Thoracic aorta (tissue), 2 donors: ENCODE results near the gene BAZ1B. TPM values are rescaled to one million over a fixed set of nuclear protein-coding genes. Genes with fewer than 3 reads are reported as not detected.
"Not testable (repeated sequence)": the region's sequence is repeated elsewhere in the genome, so short reads cannot be mapped to it uniquely, and the experiment has no call there.

Experiments
- ATAC-seq: fragments of 150-250 bp; one replicate; pipeline ENCODE4 v1.8.0; 2017; ENCODE audit warnings: low read depth; ENCODE audit not compliant: insufficient number of reproducible peaks, low FRiP score
- DNase-seq: peaks from one replicate; pipeline ENCODE4 v3.0.0-alpha.2; 2020; ENCODE audit warnings: low spot score
- H3K27ac ChIP-seq, 2 donors: fragments of 200-600 bp; sonication (generic); 1 replicate in 1 of 2; 2 replicates in 1 of 2; pipeline ENCODE4 v1.5.1; 2016; ENCODE audit warnings: mild to moderate bottlenecking in 2 of 2, moderate library complexity in 2 of 2
- H3K27me3 ChIP-seq: fragments of 200-600 bp; sonication (generic); replicated peaks from 2 replicates; pipeline ENCODE4 v1.6.0; 2016; ENCODE audit warnings: mild to moderate bottlenecking; ENCODE audit not compliant: insufficient read depth
- H3K36me3 ChIP-seq: fragments of 200-600 bp; sonication (generic); one replicate; pipeline ENCODE4 v1.5.1; 2016
- H3K4me1 ChIP-seq, 2 donors: fragments of 200-600 bp; sonication (generic); 1 replicate in 1 of 2; 2 replicates in 1 of 2; pipeline versions ENCODE4 v1.5.1 to v1.6.0; 2016; ENCODE audit warnings: low read depth in 2 of 2, mild to moderate bottlenecking in 1 of 2; ENCODE audit not compliant: control insufficient read depth in 1 of 2
- H3K4me3 ChIP-seq: fragments of 200-600 bp; sonication (generic); 2 replicates; pipeline ENCODE4 v1.5.1; 2016; ENCODE audit warnings: mild to moderate bottlenecking
- H3K9me3 ChIP-seq: fragments of 200-600 bp; sonication (generic); 2 replicates; pipeline ENCODE4 v1.5.1; 2016
- CTCF ChIP-seq: fragments of 200-600 bp; sonication (generic); IDR thresholded peaks from one replicate; pipeline ENCODE4 v1.5.1; 2019; ENCODE audit warnings: antibody characterized with exemption
- total RNA-seq, 2 donors: library from RNA; depleted of rRNA; stranded (reverse); fragments of >200 nt; gene quantifications; one replicate each; pipeline versions ENCODE4 v1.1.0 to v1.2.3, GENCODE V29; 2016

The BAZ1B gene
- total RNA-seq, 2 donors from 2014 or later, result 43.9 to 65.3 TPM

- no peak overlapping the region for H3K4me3 ChIP-seq
- ATAC-seq (no peak), DNase-seq (no peak)
- no peaks in the 10 kb centered on the region for H3K27me3 ChIP-seq
- no peaks in the 10 kb centered on the region for H3K4me1 ChIP-seq
- H3K9me3 ChIP-seq, result no peaks in the 10 kb centered on the region
- H3K27ac ChIP-seq, result no peak overlapping the region
- peaks cover 54% of the 10 kb centered on the region for H3K36me3 ChIP-seq
- no peak for TF ChIP-seq CTCF
Measured at GRCh38 chr7:73536479-73536878, 14.4 kb upstream of the BAZ1B start.

- H3K27me3 ChIP-seq, H3K4me3 ChIP-seq, ATAC-seq, H3K27ac ChIP-seq, DNase-seq, H3K4me1 ChIP-seq, H3K9me3 ChIP-seq: not testable (repeated sequence)
- peaks cover 52% of the 10 kb centered on the region for H3K36me3 ChIP-seq
Measured at GRCh38 chr7:73535918-73536317, 13.8 kb upstream of the BAZ1B start.

- DNase-seq (no peak), ATAC-seq (no peak)
- Histone ChIP-seq H3K4me1 (no peaks in the 10 kb centered on the region), H3K27ac (no peak overlapping the region), H3K36me3 (peaks cover 31% of the 10 kb centered on the region), H3K9me3 (no peaks in the 10 kb centered on the region), H3K27me3 (no peaks in the 10 kb centered on the region), H3K4me3 (no peak overlapping the region)
- TF ChIP-seq CTCF, result no peak
Measured at GRCh38 chr7:73533742-73534141, 11.6 kb upstream of the BAZ1B start.

- no peaks in the 10 kb centered on the region for H3K27me3 ChIP-seq
- DNase-seq (no peak), ATAC-seq (no peak)
- no peaks in the 10 kb centered on the region for H3K9me3 ChIP-seq
- H3K4me3 ChIP-seq, result no peak overlapping the region
- H3K4me1 ChIP-seq, result no peaks in the 10 kb centered on the region
- no peak for TF ChIP-seq CTCF
- no peak overlapping the region for H3K27ac ChIP-seq
- H3K36me3 ChIP-seq, result peaks cover 18% of the 10 kb centered on the region
Measured at GRCh38 chr7:73532224-73532623, 10.1 kb upstream of the BAZ1B start.

GRCh38 chr7:73530800-73531199 is 8.7 kb upstream of the BAZ1B start:
- no peak for DNase-seq
- no peak overlapping the region for H3K27ac ChIP-seq
- no peaks in the 10 kb centered on the region for H3K9me3 ChIP-seq
- H3K27me3 ChIP-seq, result no peaks in the 10 kb centered on the region
- TF ChIP-seq CTCF, result no peak
- no peaks in the 10 kb centered on the region for H3K4me1 ChIP-seq
- H3K36me3 ChIP-seq, result peaks cover 6% of the 10 kb centered on the region
- H3K4me3 ChIP-seq, result no peak overlapping the region
- ATAC-seq, result no peak
